ENCODE measurements around the gene CTDP1.

CTDP1 gene

DNA sequence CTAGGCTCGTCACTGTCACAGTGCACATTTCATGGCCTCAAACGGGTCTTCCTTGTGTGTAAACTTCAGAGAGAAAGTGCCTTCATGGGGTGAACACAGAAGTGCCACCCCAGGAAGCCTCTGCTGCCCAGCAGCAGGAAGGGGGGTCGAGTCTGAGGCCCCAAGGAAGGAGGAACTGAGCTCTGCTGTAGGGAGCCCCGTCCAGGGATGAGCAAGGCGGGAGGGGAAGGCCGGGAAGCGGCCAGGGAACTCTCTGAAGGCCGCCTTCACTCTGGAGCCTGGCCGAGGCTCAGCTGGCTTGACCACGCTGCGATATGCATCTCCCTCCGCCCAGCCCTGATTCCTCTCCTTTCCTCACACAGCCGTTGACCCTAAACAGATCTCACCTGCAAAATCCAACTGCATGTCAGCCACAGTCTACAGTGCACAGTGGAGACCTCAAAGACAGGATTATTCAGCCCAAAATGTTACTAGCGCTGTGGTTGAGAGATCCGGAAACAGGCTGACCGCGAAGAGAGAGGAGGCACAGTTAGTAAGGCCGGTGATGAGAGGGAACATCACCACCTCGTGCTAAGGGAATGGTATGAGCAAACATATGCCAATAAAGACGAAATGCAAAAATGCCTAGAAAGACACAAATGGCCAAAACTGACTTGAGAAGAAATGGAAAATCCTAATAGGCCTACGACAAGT is 34.2 kb upstream of the CTDP1 start:
- TF ChIP-seq CTCF (IDR thresholded peaks at IDR 0.05), result no peak
- H3K9me3 ChIP-seq, result no peaks in the 10 kb centered on the region
- peaks cover 14% of the 10 kb centered on the region for H3K27me3 ChIP-seq
- no peak overlapping the region for H3K4me3 ChIP-seq (ENCODE audit: low read depth in 1 of 2, low read length in 1 of 2)
- H3K27ac ChIP-seq, result no peak overlapping the region
- peaks cover 17 to 19% of the 10 kb centered on the region in 2 experiments for H3K4me1 ChIP-seq (ENCODE audit: control insufficient read depth in 1 of 2, insufficient read depth in 1 of 2, low read depth in 1 of 2, low read length in 1 of 2)
- H3K36me3 ChIP-seq, result no peaks in the 10 kb centered on the region

- Histone ChIP-seq H3K36me3 (no peaks in the 10 kb centered on the region), H3K4me1 (ENCODE audit: control insufficient read depth in 1 of 2, insufficient read depth in 1 of 2, low read depth in 1 of 2, low read length in 1 of 2) (peaks cover 17 to 18% of the 10 kb centered on the region in 2 experiments), H3K27ac (no peak overlapping the region), H3K9me3 (no peaks in the 10 kb centered on the region), H3K27me3 (no peaks in the 10 kb centered on the region), H3K4me3 (ENCODE audit: low read depth in 1 of 2, low read length in 1 of 2) (no peak overlapping the region)
- no peak for TF ChIP-seq CTCF (IDR thresholded peaks at IDR 0.05)
These were observed 32.3 kb upstream of the CTDP1 start for GRCh38 chr18:79647307-79647706.

GRCh38 chr18:79650959-79651358 is 28.6 kb upstream of the CTDP1 start:
- Histone ChIP-seq H3K4me1 (ENCODE audit: control insufficient read depth in 1 of 2, insufficient read depth in 1 of 2, low read depth in 1 of 2, low read length in 1 of 2) (no peaks in the 10 kb centered on the region), H3K36me3 (no peaks in the 10 kb centered on the region), H3K27ac (no peak overlapping the region), H3K27me3 (no peaks in the 10 kb centered on the region), H3K9me3 (no peaks in the 10 kb centered on the region), H3K4me3 (ENCODE audit: low read depth in 1 of 2, low read length in 1 of 2) (no peak overlapping the region)
- TF ChIP-seq CTCF (IDR thresholded peaks at IDR 0.05), result no peak

DNA sequence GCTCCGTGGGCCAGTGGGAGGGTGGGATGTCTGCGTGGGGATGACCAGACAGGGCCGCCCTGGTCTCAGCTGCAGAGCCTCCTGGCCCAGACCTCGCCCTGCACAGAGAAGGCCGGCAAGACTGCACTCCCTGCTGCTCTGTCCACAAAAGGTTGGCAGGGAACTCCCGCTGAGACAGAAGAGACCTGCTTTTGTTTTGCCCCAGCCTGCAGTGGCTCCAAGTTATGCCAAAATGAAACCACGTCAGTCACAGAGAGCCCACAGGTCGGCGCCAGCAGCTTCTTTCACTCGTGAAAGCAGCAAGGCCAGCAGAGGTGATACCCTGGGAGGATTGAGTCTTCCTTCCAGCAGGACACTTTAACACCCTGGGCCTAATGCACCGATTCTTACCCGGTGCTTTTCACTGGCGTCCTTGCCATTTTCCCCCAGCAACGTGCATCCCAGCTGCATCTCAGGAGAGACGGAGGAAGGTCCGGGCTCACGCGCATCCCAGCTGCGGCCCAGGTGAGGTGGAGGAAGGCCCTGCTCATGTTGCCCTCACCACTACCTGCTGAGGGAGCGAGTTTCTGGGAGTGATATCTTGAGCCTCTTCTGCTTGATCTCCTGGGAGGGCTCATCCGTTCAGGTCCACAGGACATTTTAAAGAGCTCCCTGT is 22.1 kb upstream of the CTDP1 start:
- Histone ChIP-seq H3K4me3 (ENCODE audit: low read depth in 1 of 2, low read length in 1 of 2) (no peak overlapping the region), H3K36me3 (no peaks in the 10 kb centered on the region), H3K4me1 (ENCODE audit: control insufficient read depth in 1 of 2, insufficient read depth in 1 of 2, low read depth in 1 of 2, low read length in 1 of 2) (no peaks in the 10 kb centered on the region), H3K27me3 (peaks cover 1% of the 10 kb centered on the region), H3K9me3 (no peaks in the 10 kb centered on the region), H3K27ac (no peak overlapping the region)
- no peak for TF ChIP-seq CTCF (IDR thresholded peaks at IDR 0.05)

DNA sequence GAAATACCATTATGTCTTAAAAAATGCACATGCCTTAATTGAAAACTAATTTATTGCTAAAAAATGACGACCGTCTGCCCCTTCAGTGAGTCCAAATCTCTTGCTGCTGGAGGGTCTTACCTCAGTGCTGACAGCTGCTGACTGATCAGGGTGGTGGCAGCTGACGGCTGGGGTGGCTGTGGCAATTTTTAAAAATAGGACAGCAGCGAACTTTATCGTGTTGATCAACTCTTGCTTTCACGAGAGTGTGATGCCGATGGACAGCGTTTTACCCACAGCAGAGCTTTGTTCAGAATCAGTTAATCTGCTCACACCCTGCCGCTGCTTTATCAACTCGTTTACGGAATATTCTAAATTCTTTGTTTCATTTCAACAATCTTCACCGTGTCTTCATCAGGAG is 21.2 kb upstream of the CTDP1 start:
- Histone ChIP-seq H3K4me3 (ENCODE audit: low read depth in 1 of 2, low read length in 1 of 2) (no peak overlapping the region), H3K4me1 (ENCODE audit: control insufficient read depth in 1 of 2, insufficient read depth in 1 of 2, low read depth in 1 of 2, low read length in 1 of 2) (no peaks in the 10 kb centered on the region), H3K9me3 (no peaks in the 10 kb centered on the region), H3K36me3 (no peaks in the 10 kb centered on the region), H3K27ac (no peak overlapping the region), H3K27me3 (peaks cover 3% of the 10 kb centered on the region)
- no peak for TF ChIP-seq CTCF (IDR thresholded peaks at IDR 0.05)

All from neutrophil (primary cell).